NAMALWA (cell line): ENCODE measurements around the gene CHST12.
A peak's percentile ranks its signal among the peaks of the same experiment; 100 is the strongest.
"Not testable (repeated sequence)": the region's sequence is repeated elsewhere in the genome, so short reads cannot be mapped to it uniquely, and the experiment has no call there.

Experiments used
- DNase-seq: peaks from one replicate; pipeline ENCODE4 v3.0.0-alpha.2; 2015; ENCODE audit warnings: low spot score

Gene CHST12

DNA sequence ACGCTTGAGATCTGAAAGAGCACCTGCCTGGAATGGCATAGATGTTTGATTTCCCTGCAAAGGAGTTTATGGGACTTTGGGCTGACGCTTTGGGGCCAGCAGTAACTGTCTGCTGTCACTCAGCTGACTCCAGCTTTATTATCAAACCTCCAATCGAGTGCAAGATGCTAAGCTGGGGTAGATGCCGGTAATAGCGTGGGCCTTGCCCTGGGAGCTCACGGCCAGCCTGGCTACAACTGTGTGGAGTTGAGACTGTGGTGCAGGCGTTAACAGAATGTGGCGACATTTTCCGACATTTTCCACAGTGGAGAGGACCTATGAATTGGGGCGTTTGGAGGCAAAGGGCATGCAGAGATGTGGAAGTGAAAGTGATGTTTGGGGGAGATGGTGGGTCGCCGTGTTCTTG is 1.3 kb downstream of the CHST12 start:
- no peak for DNase-seq

GRCh38 chr7:2405201-2405600 is 1.8 kb downstream of the CHST12 start:
- DNase-seq, result no peak

- peak; percentile 68 for DNase-seq
These were observed 2.4 kb downstream of the CHST12 start for GRCh38 chr7:2405601-2406345.

DNA sequence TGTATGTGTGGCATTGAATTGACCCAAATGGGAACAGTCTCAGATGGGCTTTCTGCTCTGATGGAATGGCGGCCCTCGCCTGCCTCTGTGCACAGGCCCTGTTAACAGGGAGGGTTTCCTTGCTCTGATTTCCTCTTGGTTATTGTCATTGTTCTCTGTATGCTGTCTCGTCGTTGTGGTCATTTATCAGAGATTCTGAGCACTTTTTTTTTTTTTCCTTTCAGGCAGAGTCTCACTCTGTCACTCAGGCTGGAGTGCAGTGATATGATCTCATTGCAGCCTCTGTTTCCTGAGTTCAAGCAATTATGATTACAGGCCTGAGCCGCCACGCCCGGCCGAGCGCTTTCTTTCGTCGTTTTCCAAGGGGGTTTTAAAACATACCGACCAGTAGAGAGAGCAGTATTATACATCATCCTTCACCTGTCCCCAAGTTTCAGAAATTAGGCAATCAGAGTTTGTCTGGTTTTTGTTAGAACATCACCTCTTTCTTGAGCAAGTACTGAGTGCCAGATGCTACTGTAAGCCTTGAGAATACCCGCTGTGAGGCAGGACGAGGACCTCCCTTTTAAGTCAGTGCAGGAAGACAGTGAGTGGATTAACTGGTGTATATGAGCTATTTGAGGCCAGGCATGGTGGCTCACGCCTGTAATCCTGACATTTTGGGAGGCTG is 6.5 kb downstream of the CHST12 start:
- DNase-seq, result no peak

DNA sequence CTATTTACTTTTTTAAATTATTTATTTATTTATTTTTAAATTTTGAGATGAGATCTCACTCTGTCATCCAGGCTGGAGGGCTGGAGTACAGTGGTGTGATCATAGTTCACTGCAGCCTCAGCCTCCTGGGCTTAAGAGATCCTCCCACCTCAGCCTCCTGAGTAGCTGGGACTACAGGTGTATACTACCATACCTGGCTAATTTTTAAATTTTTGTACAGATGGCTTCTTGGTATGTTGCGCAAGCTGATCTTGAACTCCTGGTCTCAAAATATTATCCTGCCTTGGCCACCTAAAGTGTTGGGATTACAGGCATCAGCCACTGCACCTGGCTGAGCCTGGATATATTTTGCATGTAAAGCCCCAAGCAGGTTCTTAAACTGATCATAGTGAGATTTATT is 7.6 kb downstream of the CHST12 start:
- DNase-seq, result no peak

DNA sequence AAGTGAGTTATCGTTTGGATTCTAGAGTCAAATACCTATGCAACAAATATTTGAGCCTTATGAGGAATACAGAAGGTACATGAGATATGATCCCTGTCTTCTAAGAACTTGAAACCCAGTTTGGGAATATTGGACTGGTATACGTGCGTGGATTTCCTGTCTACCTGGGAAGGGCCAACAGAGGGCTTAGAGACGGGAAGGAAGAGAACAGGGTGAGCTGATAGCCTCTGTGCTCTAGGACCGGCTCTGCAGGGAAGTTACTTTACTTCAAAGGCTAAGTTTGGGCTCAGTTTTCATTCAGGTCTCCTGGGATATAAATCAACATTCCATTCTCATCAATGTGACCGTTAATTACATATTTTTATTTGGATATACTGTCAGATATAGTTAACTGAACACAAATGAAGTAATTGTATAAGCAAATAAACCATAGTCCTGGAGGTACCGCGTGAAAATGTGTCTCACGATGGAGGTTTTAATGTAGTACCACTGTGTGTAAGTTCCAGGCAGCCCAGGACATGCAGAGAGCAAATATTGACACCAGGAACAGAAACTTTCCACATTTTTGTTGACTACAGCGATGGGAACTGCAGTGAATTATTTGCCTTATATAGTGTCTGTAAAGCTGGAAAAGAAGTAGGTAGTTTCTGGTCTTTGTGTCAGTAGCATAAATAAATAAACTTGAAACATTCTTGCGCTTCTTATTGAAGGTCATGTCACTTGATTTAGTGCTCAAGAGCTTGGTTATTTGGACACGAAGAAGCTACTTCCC is 8.6 kb downstream of the CHST12 start:
- no peak for DNase-seq

GRCh38 chr7:2412587-2413201 is 9.3 kb downstream of the CHST12 start:
- DNase-seq, result no peak

DNA sequence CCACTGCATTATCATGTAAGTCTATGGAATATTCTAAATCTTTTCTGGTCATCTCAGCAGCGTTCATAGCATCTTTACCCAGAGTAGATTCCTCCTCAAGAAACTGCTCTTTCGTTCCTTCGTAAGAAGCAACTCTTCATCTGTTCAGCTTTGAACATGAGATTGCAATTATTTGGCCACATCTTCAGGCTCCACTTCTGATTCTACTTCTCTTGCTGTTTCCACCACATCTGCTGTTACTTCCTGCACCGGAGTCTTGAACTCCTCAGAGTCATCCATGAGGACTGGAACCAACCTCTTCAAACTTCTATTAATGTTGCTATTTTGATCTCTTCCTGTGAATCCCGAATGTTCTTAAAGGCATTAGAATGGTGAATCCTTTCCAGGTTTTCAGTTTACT is 12.7 kb downstream of the CHST12 start:
- DNase-seq, result no peak

DNA sequence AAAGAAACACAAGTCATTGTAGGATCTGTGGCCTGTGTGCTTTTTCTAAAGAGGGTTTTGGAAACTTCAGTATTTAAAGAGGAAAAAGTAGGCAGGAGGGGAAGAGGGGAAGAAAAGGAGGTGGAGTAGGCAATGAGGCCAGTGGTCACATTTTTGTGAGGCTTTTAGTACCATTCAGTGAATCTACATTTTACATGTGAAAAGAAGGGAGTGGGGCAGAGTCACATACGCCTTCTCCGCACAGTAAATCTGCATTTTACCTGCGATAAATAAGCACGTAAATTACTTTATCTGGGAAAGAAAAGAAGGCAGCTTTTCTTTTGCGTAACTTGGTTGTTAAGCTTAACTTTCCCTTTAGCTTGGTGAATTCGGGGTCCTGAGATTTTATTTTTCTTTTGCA is 13.2 kb downstream of the CHST12 start:
- no peak for DNase-seq

DNA sequence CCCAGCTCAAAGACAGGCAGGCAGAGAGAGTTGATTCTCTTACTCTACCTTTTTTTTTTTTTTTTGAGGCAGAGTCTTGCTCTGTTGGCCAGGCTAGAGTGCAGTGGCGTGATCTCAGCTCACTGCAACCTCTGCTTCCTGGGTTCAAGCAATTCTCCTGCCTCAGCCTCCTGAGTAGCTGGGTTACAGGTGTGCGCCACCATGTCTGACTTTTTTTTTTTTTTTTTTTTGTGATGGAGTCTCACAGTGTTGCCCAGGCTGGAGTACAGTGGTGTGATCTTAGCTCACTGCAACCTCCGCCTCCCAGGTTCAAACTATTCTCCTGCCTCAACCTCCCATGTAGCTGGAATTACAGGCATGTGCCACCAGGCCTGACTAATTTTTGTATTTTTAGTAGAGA is 13.8 kb downstream of the CHST12 start:
- not testable (repeated sequence) for DNase-seq

- no peak for DNase-seq
These were observed 14.6 kb downstream of the CHST12 start for GRCh38 chr7:2417981-2418481.

GRCh38 chr7:2420216-2420933 is 17.0 kb downstream of the CHST12 start:
- no peak for DNase-seq

GRCh38 chr7:2421943-2422310 is 18.5 kb downstream of the CHST12 start:
- DNase-seq, result no peak

DNA sequence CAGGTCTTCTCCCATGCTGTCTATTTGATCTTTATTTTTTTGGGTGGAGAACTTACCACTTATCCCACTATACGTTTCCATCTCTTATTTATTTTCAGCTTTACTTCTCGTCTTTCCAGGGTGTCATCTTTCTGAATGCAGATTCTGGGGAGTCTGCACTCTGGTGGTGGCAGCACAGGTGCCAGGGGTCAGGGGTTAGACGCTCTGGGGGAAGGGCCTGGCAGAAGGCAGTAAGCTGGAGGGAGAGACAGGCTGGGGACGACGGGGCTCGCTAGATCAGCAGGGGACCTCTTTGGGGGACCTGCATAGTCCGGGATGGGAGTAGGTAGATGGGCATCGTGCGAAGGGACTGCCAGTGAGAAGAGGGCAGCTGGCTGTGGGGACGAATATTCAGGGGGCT is 22.3 kb downstream of the CHST12 start:
- DNase-seq, result no peak

GRCh38 chr7:2431260-2431867 is 28.0 kb downstream of the CHST12 start:
- peak; percentile 71 for DNase-seq

DNA sequence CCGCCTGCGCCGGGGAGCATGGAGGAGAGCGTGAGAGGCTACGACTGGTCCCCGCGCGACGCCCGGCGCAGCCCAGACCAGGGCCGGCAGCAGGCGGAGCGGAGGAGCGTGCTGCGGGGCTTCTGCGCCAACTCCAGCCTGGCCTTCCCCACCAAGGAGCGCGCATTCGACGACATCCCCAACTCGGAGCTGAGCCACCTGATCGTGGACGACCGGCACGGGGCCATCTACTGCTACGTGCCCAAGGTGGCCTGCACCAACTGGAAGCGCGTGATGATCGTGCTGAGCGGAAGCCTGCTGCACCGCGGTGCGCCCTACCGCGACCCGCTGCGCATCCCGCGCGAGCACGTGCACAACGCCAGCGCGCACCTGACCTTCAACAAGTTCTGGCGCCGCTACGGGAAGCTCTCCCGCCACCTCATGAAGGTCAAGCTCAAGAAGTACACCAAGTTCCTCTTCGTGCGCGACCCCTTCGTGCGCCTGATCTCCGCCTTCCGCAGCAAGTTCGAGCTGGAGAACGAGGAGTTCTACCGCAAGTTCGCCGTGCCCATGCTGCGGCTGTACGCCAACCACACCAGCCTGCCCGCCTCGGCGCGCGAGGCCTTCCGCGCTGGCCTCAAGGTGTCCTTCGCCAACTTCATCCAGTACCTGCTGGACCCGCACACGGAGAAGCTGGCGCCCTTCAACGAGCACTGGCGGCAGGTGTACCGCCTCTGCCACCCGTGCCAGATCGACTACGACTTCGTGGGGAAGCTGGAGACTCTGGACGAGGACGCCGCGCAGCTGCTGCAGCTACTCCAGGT is 29.7 kb downstream of the CHST12 start:
- DNase-seq, result no peak

GRCh38 chr7:2433713-2434550 is 30.5 kb downstream of the CHST12 start:
- no peak for DNase-seq

- DNase-seq, result no peak
These were observed 31.7 kb downstream of the CHST12 start for GRCh38 chr7:2435146-2435545.

DNA sequence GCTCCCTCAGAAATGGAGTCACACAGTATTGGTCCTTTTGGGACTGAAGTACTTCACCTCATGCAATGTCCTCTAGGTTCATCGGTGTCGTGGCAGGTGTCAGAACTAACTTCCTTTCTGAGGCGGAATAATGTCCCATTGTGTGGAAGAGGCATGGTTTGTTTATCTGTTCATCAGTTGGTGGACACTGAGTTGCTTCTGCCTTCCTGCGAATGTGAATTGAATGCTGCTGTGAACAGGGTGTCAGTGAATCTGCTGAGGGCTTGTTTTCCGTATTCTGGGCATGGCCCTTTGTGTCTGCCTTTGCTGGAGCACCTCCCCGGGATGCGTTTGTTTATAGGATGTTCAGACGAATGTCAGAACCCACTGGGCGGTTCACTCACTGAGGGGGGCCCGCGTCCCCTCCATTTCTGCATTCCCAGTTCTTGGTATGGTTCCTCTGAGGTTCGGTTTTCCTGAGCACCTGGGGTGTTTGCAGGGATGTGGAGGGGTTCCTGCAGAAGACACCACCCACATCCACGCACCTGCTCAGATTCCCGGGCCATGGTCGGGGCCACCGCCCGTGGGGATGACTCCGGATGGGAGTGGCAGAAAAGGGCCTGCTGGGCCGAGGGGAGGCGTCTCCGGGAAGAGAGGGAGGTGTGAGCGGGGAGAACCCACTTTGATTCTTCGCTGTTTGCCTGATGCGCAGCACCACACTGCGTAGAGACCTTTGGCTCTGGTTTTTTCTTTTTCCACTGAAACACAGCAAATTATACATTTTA is 33.1 kb downstream of the CHST12 start:
- no peak for DNase-seq
